Measurements from ENCODE around the gene SIM1.

Gene SIM1

DNA sequence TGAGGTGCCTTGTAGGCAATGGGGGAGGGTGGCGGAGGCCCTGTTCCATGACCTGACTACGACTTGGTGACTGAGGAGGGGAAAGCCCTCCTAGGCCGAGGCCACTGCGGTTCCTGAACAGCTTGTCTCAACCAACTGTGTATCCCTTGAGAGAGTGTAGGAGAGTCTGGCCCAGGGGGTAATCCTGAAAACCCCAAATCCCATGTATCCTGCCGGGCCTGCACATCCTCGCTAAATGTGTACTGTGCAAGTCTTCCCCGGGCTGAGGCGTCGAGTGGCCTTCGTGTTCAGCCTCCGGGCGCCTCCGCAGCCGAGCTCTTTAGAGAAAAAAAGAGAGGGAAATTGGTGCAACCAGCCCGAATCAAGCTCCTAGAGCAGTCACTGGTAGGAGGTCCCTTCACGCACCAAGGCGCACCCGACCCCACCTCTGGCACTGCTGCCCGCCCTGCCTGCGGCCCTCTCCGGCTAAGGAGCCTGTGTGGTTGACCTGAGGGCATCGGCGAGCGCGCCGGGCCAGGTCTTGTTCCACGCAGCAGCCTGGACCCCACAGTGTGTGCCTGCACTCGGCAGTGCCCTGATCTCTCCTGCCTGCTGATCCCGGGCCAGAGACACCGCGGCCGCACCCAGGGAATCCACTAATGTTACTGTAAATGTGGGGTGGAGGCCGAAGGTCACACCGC is 7.3 kb downstream of the SIM1 start:
- DNase-seq: no peak
- TF ChIP-seq GATA1 (IDR thresholded peaks at IDR 0.05; ENCODE audit: low read depth, low read length) (no peak), POLR2A (IDR thresholded peaks at IDR 0.05; ENCODE audit: low read length) (no peak)

- TF ChIP-seq POLR2A (IDR thresholded peaks at IDR 0.05; ENCODE audit: low read length) (no peak), GATA1 (IDR thresholded peaks at IDR 0.05; ENCODE audit: low read depth, low read length) (no peak)
These were observed 7.8 kb downstream of the SIM1 start for GRCh38 chr6:100456908-100457235.

GRCh38 chr6:100456141-100456907 is 8.4 kb downstream of the SIM1 start:
- TF ChIP-seq GATA1 (IDR thresholded peaks at IDR 0.05; ENCODE audit: low read depth, low read length) (no peak), POLR2A (IDR thresholded peaks at IDR 0.05; ENCODE audit: low read length) (no peak)
- peak in 1 of 2 experiments; percentile 14 for DNase-seq

More at GRCh38 chr6:100456908-100457235, 7.8 kb downstream of the SIM1 start:
- no peak for DNase-seq

DNA sequence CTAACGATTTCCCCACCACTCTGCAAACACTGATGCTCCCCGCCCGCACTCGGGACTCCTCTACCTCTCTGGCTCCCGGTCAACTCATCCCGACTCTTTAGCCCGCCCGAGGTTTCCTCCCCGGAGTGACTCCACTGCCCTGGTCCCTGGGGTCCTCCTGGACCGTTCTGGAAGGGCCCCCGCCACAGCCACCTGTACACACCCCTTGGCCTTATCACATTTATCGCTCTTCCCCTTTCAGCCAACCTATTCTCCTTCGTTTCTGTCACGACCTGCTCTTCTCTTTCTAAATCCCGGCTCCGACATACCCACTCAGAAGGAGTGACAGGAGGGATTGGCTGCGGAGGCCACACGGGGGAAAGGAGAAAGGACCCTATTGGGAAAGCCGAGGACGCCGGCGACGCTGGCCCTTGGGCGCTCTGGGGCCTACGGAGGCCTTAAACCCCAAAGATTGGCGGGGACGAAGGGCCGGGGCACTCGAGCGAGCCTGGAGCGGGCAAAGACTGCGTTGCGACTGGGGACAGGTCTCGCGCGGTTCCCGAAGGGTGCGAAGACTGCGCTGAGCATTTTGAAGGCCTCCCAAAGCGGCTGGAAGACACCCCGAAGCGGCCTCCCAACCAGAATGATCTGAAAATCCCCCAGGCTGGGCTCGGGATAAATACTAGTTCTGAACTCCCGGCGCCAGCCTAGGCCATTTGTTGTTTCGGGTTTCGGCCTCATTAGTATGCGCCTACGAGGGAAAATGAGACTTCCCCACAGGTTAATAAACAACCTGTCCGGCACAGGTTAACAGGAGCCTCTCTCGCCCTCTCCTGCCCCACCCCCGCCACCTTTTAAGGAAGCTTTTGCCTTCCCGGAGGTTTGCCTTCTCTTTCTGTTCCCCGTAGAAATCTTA is 9.2 kb downstream of the SIM1 start:
- no peak for TF ChIP-seq GATA1 (IDR thresholded peaks at IDR 0.05; ENCODE audit: low read depth, low read length)
- no peak for TF ChIP-seq POLR2A (IDR thresholded peaks at IDR 0.05; ENCODE audit: low read length)
- DNase-seq: no peak

GRCh38 chr6:100454551-100455229 is 10.0 kb downstream of the SIM1 start:
- no peak for TF ChIP-seq POLR2A (IDR thresholded peaks at IDR 0.05; ENCODE audit: low read length)
- no peak for TF ChIP-seq GATA1 (IDR thresholded peaks at IDR 0.05; ENCODE audit: low read depth, low read length)
- no peak for DNase-seq

GRCh38 chr6:100453701-100454521 is 10.8 kb downstream of the SIM1 start:
- no peak for DNase-seq
- no peak for TF ChIP-seq POLR2A (IDR thresholded peaks at IDR 0.05; ENCODE audit: low read length)
- no peak for TF ChIP-seq GATA1 (IDR thresholded peaks at IDR 0.05; ENCODE audit: low read depth, low read length)

GRCh38 chr6:100452998-100453397 is 11.7 kb downstream of the SIM1 start:
- TF ChIP-seq GATA1 (IDR thresholded peaks at IDR 0.05; ENCODE audit: low read depth, low read length): no peak
- no peak for TF ChIP-seq POLR2A (IDR thresholded peaks at IDR 0.05; ENCODE audit: low read length)
- DNase-seq: no peak

- TF ChIP-seq POLR2A (IDR thresholded peaks at IDR 0.05; ENCODE audit: low read length) (no peak), GATA1 (IDR thresholded peaks at IDR 0.05; ENCODE audit: low read depth, low read length) (no peak)
- DNase-seq: no peak
These were observed 13.1 kb downstream of the SIM1 start for GRCh38 chr6:100451577-100451976.

DNA sequence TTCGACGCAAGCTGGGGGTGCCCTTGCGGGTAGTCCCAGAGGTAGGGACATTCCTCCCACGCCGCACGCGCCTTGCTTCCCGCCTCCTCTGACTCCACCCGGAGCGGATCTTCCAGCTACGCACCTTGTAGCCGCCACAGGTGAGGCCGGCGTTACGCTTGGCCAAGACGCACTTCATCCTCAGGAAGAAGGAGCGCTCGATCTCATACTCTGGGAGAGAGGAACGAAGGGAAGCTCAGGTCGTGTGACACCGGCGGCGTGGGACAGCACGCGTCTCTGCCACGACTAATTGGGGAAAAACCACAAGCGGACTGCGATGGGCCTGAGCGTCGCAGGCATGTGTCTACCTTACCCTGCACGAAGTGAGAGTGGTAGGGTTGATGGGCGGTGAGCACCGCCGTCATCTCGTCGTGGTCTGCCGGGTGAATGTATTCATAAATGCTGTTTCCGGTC is 15.5 kb downstream of the SIM1 start:
- no peak for TF ChIP-seq POLR2A (IDR thresholded peaks at IDR 0.05; ENCODE audit: low read length)
- TF ChIP-seq GATA1 (IDR thresholded peaks at IDR 0.05; ENCODE audit: low read depth, low read length): no peak
- DNase-seq: no peak

- TF ChIP-seq GATA1 (IDR thresholded peaks at IDR 0.05; ENCODE audit: low read depth, low read length) (no peak), POLR2A (IDR thresholded peaks at IDR 0.05; ENCODE audit: low read length) (no peak)
- no peak for DNase-seq
These were observed 16.6 kb downstream of the SIM1 start for GRCh38 chr6:100447900-100448748.

DNA sequence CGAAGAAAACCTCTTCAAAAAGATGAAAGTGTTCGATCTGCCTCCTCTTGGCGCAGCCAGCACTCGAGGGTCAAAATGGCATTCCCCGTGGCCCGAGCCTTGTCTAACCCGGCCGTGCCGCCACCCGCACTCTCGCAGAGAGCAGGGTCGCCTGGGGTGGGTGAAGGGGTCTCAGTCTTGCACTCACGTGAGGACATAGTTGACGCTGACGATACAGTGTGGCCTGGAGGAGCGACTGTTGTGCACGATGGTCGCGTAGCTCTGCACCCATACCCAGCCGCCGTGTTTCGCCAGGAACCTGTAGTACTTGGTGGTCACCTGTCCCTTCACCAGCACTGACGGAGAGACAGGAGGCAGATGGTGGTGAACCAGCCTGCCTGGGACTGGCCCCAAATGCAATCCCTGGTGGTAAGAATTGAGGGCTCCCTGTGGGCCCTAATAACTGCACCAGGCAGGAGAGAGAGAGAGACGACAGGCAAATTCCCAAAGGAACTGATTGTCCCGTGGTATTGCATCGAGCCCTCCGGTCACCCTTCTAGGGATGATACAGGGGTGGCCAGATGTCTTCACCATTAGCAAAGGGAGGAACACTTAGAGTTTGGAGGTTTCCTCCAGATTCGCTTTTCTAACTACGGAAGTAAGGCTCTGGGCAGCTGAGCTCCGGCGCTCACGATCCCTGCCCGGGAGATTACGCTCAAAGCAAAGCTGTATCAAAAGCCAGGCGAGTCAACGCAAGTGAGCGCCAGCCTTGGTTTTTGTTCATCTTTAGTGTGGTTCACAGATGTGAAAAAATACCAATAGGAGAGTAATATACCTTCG is 17.4 kb downstream of the SIM1 start:
- DNase-seq: no peak

More for the DNA sequence above, 17.4 kb downstream of the SIM1 start:
- TF ChIP-seq GATA1 (IDR thresholded peaks at IDR 0.05; ENCODE audit: low read depth, low read length): no peak
- no peak for TF ChIP-seq POLR2A (IDR thresholded peaks at IDR 0.05; ENCODE audit: low read length)

Data from erythroblast (primary cell).